MM.1S (cell line): ENCODE data around the gene PYGO1.

Experiments used
- EZH2 ChIP-seq: fragments of 300-600 bp; sonication (generic); optimal IDR thresholded peaks from 2 replicates; pipeline ENCODE3; 2017; ENCODE audit warnings: low read depth, mild to moderate bottlenecking, antibody characterized with exemption, low read length, mixed read lengths
- TF ChIP-seq, protein P1 (sequence below): fragments of 300-600 bp; sonication (generic); IDR thresholded peaks from 2 replicates; pipeline ENCODE4 v1.5.1; 2016; ENCODE audit warnings: antibody characterized with exemption, low read length, mixed read lengths

DNA sequence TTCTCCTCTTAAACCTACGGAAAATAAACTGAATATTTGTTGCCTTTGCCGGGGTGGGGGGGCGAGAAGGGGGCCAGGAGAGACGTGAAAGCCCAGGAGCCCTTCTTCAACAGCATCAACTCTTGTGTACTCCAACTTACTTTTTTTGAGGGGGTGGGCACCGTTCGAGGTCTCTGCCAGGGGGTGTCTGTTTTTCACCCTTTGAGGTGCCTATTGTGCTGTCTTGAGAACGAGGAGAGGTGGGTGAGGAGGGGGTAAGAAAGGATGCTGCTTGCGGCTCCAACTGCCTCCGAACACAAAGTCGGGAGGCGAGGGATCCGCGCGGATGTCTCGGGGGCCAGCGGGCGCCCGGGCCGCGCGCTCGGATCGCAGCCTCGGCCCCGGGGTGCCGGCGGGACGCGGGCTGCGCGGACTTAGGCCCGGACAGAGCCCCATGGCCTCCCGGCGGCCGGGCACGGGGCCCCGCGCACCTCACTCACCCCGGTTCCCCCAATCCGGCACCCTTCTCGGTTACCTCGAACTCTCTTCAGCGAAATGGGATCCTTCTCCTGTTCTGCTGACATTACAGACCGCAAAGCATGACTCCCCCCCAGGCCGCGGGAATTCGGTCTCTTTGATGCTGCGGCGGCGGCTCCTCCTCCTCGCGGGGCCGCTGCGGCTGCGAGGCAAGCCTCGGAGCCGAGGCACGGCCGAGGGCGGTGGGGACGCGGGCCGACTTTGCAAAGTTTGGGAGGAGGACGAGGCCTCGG lies 650 bp downstream of the PYGO1 start:
- TF ChIP-seq, protein P1, sequence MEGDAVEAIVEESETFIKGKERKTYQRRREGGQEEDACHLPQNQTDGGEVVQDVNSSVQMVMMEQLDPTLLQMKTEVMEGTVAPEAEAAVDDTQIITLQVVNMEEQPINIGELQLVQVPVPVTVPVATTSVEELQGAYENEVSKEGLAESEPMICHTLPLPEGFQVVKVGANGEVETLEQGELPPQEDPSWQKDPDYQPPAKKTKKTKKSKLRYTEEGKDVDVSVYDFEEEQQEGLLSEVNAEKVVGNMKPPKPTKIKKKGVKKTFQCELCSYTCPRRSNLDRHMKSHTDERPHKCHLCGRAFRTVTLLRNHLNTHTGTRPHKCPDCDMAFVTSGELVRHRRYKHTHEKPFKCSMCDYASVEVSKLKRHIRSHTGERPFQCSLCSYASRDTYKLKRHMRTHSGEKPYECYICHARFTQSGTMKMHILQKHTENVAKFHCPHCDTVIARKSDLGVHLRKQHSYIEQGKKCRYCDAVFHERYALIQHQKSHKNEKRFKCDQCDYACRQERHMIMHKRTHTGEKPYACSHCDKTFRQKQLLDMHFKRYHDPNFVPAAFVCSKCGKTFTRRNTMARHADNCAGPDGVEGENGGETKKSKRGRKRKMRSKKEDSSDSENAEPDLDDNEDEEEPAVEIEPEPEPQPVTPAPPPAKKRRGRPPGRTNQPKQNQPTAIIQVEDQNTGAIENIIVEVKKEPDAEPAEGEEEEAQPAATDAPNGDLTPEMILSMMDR, result no peak
- TF ChIP-seq EZH2, result no peak
